GM23338 (cell line): ENCODE data around the gene CAPN7. TPM values are rescaled to one million over a fixed set of nuclear protein-coding genes. Genes with fewer than 3 reads are reported as not detected.

Experiments
- ATAC-seq: fragments of 200-7000 bp; cut with Tn5 transposase; 3 replicates; pipeline ENCODE4 v1.9.1; 2020
- DNase-seq: peaks from one replicate; pipeline ENCODE4 v3.0.0-alpha.2; 2015; ENCODE audit warnings: low spot score
- H2AFZ ChIP-seq: fragments of 200-600 bp; sonication (generic); 2 replicates; pipeline ENCODE4 v1.8.0; 2016; ENCODE audit warnings: antibody characterized with exemption, mild to moderate bottlenecking, moderate library complexity
- H3F3A ChIP-seq: fragments of 200-600 bp; sonication (generic); replicated peaks from 2 replicates; pipeline ENCODE4 v1.8.0; 2017; ENCODE audit warnings: antibody characterized with exemption, mixed run types, low read depth
- H3K27ac ChIP-seq: fragments of 200-600 bp; sonication (generic); 2 replicates; pipeline ENCODE4 v1.6.1; 2016; ENCODE audit warnings: low read depth
- H3K27me3 ChIP-seq: fragments of 200-600 bp; sonication (generic); 2 replicates; pipeline ENCODE4 v1.8.0; 2016; ENCODE audit warnings: mild to moderate bottlenecking, mixed run types, moderate library complexity; ENCODE audit not compliant: insufficient read depth
- H3K36me3 ChIP-seq: fragments of 200-600 bp; sonication (generic); 2 replicates; pipeline ENCODE4 v1.8.0; 2016; ENCODE audit warnings: mild to moderate bottlenecking; ENCODE audit not compliant: insufficient read depth
- H3K4me1 ChIP-seq: fragments of 200-600 bp; sonication (generic); 2 replicates; pipeline ENCODE4 v1.8.0; 2016; ENCODE audit warnings: mild to moderate bottlenecking, moderate library complexity; ENCODE audit not compliant: insufficient read depth
- H3K4me2 ChIP-seq: fragments of 200-600 bp; sonication (generic); 2 replicates; pipeline ENCODE4 v1.7.1; 2017; ENCODE audit warnings: mixed run types
- H3K4me3 ChIP-seq: fragments of 200-600 bp; sonication (generic); 2 replicates; pipeline ENCODE4 v1.6.1; 2016; ENCODE audit warnings: mixed run types
- H3K79me2 ChIP-seq: fragments of 200-600 bp; sonication (generic); replicated peaks from 2 replicates; pipeline ENCODE4 v1.8.0; 2017; ENCODE audit warnings: mild to moderate bottlenecking; ENCODE audit not compliant: insufficient read depth
- H3K9me2 ChIP-seq: fragments of 200-600 bp; sonication (generic); 2 replicates; pipeline ENCODE4 v1.8.0; 2017; ENCODE audit not compliant: insufficient read depth
- H4K20me1 ChIP-seq: fragments of 200-600 bp; sonication (generic); replicated peaks from 2 replicates; pipeline ENCODE4 v1.8.0; 2017; ENCODE audit warnings: mild to moderate bottlenecking; ENCODE audit not compliant: insufficient read depth
- H3K27ac Mint-ChIP-seq: 2 replicates; pipeline ENCODE4 v1.8.0; 2020; ENCODE audit warnings: inconsistent platforms, mild to moderate bottlenecking, moderate library complexity, mixed read lengths
- H3K27me3 Mint-ChIP-seq: 3 replicates; pipeline ENCODE4 v1.8.0; 2022; ENCODE audit warnings: low read depth, mild to moderate bottlenecking, moderate library complexity, mixed read lengths, inconsistent platforms; ENCODE audit not compliant: insufficient read depth, poor library complexity
- H3K36me3 Mint-ChIP-seq: 3 replicates; pipeline ENCODE4 v1.8.0; 2021; ENCODE audit warnings: low read depth, mild to moderate bottlenecking, inconsistent platforms, moderate library complexity, mixed read lengths
- H3K4me1 Mint-ChIP-seq: 3 replicates; pipeline ENCODE4 v1.8.0; 2020; ENCODE audit warnings: mild to moderate bottlenecking, inconsistent platforms, mixed read lengths
- H3K4me3 Mint-ChIP-seq: 3 replicates; pipeline ENCODE4 v1.8.0; 2021; ENCODE audit warnings: moderate library complexity, mild to moderate bottlenecking, inconsistent platforms, mixed read lengths
- H3K9me3 Mint-ChIP-seq: 3 replicates; pipeline ENCODE4 v1.8.0; 2020; ENCODE audit warnings: moderate library complexity, mild to moderate bottlenecking, inconsistent platforms, mixed read lengths
- NANOG ChIP-seq: IDR thresholded peaks from 2 replicates; pipeline ENCODE4 v1.6.1; 2016; ENCODE audit warnings: antibody characterized with exemption, borderline replicate concordance
- REST ChIP-seq: IDR thresholded peaks from one replicate; pipeline ENCODE4 v1.6.1; 2018; ENCODE audit warnings: antibody characterized with exemption; ENCODE audit not compliant: unreplicated experiment
- STAT1 ChIP-seq: IDR thresholded peaks from one replicate; pipeline ENCODE4 v1.6.1; 2016; ENCODE audit warnings: antibody characterized with exemption; ENCODE audit not compliant: unreplicated experiment
- ZNF114 ChIP-seq: fragments of 250-450 bp; sonication (Bioruptor Pico); IDR thresholded peaks from 2 replicates; pipeline ENCODE4 v1.5.0; 2020; ENCODE audit warnings: mild to moderate bottlenecking, moderate library complexity
- ZNF462 ChIP-seq: fragments of 250-450 bp; sonication (Bioruptor Pico); IDR thresholded peaks from 2 replicates; pipeline ENCODE4 v1.5.0; 2020; ENCODE audit warnings: mild to moderate bottlenecking, moderate library complexity
- polyA plus RNA-seq: library from polyadenylated mRNA; unstranded; fragments of >200 nt; fragmentation: Nextera tagmentation; extraction: Ambion mirVana; gene quantifications from 2 replicates; pipeline ENCODE4 v1.2.1, GENCODE V29; 2016
- total RNA-seq: library from RNA; depleted of rRNA; stranded (reverse); fragments of >200 nt; shearing (Covaris generic); gene quantifications from 2 replicates; pipeline ENCODE4 v1.2.3, GENCODE V29; 2014

CAPN7 gene
- total and polyA plus RNA-seq, 2 experiments from 2014 or later: 9.9 to 18.1 TPM

- Histone ChIP-seq H3K9me2 (no peaks in the 10 kb centered on the region), H3K27me3 (no peaks in the 10 kb centered on the region), H4K20me1 (no peaks in the 10 kb centered on the region), H3K27ac (no peak overlapping the region), H3K36me3 (no peaks in the 10 kb centered on the region), H3F3A (no peaks in the 10 kb centered on the region), H3K4me2 (no peak overlapping the region), H3K4me1 (no peaks in the 10 kb centered on the region; the same call in 1 of the 2 replicates), H3K79me2 (no peaks in the 10 kb centered on the region), H3K4me3 (no peak overlapping the region), H2AFZ (no peak overlapping the region)
- Mint-ChIP-seq H3K4me3 (no peak overlapping the region), H3K27ac (no peak overlapping the region; the same call in 1 of the 2 replicates), H3K4me1 (0 out of 3 replicates have a peak, but pooled peaks cover 3% of the 10 kb centered on the region), H3K36me3 (no peaks in the 10 kb centered on the region), H3K9me3 (no peaks in the 10 kb centered on the region), H3K27me3 (peaks cover 6% of the 10 kb centered on the region)
- TF ChIP-seq REST: no peak
- no peak for TF ChIP-seq ZNF114 (CRISPR knock-in tag)
- no peak for TF ChIP-seq STAT1
- TF ChIP-seq NANOG: no peak
- TF ChIP-seq ZNF462: no peak
- no peak for DNase-seq
- no peak for ATAC-seq
Observed at GRCh38 chr3:15271785-15272381, 65.8 kb downstream of the CAPN7 start.
